Stimulated activated CD8-positive, alpha-beta memory T cell treated with anti-CD3 and anti-CD28 coated beads, Interleukin-4, amount 100 ng/mL, for 4 hours (primary cell): ENCODE results near the gene LYPD8.
"Not testable (repeated sequence)": the region's sequence is repeated elsewhere in the genome, so short reads cannot be mapped to it uniquely, and the experiment has no call there.

Experiments
- DNase-seq, 2 donors: peaks; one replicate each; pipeline ENCODE4 v3.0.0-alpha.2; 2020; ENCODE audit warnings: low read depth in 2 of 2, low spot score in 1 of 2

The LYPD8 gene, protein sequence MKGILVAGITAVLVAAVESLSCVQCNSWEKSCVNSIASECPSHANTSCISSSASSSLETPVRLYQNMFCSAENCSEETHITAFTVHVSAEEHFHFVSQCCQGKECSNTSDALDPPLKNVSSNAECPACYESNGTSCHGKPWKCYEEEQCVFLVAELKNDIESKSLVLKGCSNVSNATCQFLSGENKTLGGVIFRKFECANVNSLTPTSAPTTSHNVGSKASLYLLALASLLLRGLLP

DNA sequence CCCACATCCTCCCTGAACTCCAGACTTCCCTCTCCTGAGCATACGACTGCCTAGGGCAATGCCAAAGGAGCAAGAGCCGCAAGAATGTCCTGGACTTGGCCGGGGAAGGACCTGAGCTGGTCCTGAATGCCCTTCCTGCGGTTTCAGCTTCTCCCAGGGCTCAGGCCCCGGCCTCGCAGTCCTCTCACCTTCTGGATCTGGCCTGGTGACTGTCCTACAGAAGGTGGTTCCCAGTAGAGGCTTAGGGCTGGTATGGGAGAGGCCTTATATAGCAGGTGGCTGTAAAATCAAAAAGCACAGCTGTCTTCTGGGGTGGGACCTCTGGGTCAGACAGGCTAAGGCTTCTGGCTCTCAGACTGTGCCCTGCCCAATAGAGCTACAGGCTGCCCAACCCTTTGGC lies at the start of gene LYPD8:
Gene LYPD8 (minus strand): TSS at position 243 of the 400 bp plus-strand sequence. CDS start 4,678 bp downstream, outside the sequence.
- no peak for DNase-seq

DNA sequence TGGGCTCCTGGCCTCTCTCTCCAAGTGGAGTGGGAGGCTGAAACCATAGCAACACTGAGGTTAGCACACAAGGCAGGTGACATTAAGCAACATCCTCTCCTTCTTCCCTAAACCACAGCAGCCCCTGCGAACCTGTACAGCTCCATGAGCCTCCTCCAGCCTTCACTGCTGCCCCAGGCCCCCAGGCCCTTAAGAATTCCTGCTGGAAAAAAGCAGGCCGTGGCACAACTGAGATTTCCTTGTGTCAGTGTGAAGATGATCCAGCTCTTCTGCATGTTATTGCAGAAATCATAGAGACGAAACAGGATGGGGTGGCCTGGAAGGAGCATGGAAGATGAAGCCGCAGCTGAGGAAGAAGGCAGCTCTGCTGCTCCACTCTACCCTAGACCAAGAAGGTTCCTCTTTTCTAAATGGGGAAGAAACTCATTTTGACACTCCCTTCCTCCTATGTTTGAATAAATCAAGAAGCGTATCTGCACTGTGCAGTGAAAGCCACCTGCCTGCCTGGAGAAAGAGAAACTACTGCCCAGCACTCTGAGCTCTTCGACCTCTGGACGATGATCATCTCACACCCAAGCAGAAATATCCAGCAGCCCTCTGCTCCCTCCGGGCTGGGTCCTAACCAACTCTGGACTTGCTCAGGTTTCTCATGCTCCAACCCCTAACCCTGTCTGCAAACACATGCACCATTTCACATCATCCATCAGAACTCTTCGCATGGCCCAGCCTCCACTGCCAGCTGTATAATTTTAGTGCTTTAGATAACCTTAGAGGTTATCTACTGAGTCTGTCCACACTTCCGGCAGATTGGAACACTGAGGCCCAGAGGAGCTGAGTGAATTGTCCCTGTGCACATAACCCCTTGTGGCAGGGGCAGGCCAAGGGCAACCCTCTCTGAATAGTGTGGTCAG lies 49.5 kb upstream of the LYPD8 start:
- no peak for DNase-seq

DNA sequence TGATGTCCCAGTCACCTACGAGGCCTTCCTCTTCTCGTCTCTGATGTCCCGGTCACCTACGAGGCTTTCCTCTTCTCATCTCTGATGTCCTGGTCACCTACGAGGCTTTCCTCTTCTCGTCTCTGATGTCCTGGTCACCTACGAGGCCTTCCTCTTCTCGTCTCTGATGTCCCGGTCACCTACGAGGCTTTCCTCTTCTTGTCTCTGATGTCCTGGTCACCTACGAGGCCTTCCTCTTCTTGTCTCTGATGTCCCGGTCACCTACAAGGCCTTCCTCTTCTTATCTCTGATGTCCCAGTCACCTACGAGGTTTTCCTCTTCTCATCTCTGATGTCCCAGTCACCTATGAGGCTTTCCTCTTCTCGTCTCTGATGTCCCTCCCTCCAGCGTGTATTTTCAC lies 47.9 kb upstream of the LYPD8 start:
- not testable (repeated sequence) for DNase-seq

DNA sequence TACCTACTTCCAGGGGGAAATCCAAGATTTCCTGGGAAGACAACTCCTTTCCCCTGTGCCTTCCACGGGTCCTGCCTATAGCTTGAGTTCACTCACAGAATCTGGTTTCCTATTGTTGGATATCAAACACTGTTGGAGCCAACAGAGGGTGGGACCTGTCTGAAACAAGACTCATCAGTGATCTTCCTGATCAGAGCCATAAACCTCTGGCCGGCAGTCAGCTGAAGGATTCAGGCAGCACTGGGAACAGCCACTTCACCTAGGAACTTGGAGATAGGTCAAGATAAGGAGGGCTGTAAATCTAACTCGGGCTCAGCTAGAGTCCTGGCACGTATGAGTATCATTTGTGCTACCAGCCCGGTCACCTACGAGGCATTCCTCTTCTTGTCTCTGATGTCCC lies 46.9 kb upstream of the LYPD8 start:
- no peak for DNase-seq

DNA sequence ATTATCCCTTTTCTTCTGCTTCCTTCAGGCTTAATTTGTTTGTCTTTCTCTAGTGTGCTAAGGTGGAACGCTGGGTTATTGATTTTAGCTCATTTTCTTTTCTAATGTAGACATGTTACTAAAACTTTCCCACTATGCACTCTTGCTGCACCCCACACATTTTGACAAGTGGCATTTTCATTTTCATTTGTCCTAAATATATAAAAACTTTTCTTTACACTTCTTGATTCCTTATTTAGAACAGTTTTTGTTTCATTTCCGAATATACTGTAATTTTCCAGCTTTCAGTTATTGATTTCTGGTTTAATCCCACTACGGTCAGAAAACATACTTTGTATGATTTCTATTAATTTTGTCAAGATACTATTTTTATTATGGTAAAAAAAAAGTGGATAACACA lies 44.9 kb upstream of the LYPD8 start:
- DNase-seq, result no peak

DNA sequence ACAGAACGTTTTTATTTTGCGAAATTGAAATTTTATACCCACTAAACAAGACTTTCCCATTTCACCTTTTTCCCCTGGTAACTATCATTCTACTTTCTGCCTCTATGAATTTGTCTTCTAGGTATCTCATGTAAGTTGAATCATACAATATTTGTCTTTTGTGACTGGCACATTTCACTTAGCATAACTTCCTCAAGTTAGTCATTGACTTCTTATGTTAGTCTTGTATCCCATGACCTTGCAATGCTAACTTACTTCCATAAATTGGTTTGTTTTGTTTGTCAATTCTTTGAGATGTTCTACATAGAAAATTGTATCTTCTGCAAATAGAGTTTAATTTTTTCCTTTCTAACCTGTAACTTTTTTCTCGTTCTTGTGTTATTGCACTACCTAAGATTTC lies 43.2 kb upstream of the LYPD8 start:
- DNase-seq, result no peak

DNA sequence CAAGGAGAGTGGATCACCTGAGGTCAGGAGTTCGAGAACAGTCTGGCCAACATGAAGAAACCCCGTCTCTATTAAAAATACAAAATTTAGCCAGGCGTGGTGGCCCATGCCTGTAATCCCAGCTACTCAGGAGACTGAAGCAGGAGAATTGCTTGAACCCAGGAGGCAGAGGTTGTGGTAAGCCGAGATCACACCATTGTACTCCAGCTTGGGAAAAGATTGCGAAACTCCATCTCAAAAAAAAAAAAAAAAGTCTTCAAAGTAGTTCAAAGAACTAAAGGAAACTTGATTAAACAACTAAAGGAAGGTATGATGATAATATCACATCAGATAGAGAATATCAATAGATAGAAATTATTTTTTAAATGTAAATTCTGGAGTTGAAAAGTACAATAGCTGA lies 39.1 kb upstream of the LYPD8 start:
- DNase-seq, result not testable (repeated sequence)

DNA sequence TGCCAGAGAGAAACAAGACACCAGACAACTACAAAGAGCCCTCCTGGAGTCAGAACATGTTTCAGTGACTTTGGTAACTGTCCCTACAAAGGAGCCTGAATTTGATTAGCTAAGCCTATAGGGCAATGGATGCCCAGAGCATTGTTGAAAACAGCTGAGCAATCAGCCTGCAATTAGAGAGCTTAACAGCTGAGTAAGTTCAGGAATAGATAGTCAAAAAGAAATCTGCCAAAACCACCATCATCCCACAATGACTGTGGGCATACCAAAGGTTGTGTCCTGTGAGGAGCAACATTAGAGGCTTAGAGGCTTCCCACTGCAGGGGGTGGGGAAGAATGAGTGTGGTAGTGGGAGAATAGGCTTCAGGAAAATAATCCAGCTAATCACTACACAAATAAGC lies 38.0 kb upstream of the LYPD8 start:
- no peak for DNase-seq

DNA sequence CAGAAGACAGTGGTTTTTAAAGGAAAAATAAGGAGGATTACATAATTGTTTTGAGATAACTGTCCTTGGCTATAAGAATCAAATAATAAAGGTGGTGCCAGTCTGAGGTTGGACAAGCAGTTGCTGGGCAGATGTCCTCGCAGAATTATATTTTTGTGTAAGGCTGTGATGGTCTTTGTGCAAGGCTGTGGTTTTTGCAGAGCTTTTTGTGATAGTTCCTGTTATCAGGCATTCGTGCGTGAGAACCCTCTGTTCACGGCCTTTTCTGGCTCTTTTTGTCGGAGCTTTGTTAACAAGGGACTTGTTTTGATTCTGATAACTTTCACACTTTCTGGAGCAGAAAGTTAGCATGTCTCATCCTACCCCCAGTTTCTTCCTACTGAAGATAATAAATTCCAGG lies 36.8 kb upstream of the LYPD8 start:
- no peak for DNase-seq

DNA sequence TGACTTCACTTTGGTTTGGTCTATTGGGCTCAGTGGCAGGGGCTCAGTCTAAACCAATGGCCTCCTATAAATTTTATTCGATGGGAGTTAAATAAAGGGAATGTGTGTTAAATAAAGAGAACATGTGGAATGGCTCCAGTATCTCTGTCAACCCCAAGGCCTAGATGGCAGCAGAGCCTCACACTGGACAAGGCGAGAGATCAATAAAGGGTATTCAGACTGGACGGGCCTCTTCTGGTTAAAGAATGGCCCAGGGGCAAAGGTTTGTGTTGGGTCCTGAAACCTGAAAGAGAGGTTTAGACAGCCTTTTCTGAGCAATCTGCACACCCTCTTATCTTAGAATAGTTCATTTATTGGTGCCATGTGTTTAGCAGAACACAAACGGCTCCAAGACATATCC lies 35.5 kb upstream of the LYPD8 start:
- DNase-seq, result no peak

DNA sequence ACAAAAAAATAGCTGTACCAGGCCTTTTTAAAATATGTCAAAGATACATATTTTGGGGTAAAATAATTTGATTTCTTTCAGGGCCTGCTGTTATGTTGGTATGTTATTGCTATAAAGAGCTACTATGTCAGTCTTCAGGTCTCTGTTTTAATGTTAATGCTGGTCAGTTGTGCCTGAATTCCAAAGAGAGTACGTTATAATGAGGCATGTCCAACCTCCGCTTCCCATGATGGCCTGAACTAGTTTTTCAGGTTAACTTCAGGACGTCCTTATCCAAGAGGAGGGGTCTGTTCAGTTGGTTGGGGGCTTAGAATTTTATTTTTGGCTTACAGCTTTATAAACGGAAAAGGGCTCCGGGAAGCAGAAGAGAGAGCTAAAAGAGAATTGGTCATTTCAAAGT lies 34.9 kb upstream of the LYPD8 start:
- no peak for DNase-seq

DNA sequence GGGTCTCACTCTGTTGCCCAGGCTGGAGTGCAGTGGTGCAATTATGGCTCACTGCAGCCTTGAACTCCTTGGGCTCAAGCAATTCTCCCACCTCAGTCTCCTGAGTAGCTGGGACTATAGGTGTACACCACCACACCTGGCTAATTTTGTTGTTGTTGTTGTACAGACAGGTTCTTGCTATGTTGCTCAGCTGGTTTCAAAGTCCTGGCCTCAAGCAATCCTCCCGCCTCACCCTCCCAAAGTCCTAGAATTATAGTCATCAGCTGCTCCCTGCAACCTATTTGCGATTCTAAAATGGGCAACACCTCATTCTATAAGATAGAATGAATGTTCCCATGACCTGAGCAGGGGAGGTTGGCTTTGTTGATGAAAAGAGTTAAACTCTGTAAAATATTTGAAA lies 33.8 kb upstream of the LYPD8 start:
- not testable (repeated sequence) for DNase-seq

DNA sequence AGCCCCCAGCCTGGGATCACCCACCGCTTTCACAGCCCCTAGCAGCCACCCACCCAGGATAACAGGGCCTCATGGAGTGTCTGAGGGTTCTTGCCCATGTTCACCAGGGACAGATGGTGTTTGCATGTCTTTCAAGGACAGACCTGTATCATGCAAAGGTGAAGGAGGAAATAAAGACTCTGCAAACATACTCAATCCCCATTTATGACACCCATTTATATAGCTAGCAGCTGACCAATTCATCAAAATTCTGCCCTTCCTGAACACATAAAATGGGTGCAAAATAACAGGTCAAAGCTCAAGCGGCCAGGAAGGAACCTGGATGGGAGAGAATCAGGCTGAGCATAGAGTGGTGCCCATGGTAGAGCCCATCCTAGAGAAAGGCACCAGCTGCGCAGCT lies 32.8 kb upstream of the LYPD8 start:
- DNase-seq, result no peak

DNA sequence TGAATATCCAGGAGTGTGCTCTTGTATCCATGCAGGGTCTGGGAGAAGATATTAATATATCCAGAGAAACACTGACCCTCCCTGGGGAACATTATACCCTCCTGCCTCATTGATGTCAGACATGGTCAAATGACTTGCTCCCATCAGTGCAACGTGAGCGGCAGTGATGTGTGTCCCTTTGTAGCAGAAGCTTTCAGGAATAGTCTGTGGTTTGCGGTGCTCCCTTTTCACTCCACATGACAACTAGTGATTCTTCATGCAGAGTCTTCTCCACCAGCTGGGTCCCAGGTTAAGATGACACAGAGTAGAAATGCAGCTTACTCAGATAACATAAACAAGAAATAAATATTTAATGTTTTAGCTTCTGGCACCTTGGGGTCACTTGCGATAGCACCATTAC lies 31.9 kb upstream of the LYPD8 start:
- DNase-seq, result no peak

DNA sequence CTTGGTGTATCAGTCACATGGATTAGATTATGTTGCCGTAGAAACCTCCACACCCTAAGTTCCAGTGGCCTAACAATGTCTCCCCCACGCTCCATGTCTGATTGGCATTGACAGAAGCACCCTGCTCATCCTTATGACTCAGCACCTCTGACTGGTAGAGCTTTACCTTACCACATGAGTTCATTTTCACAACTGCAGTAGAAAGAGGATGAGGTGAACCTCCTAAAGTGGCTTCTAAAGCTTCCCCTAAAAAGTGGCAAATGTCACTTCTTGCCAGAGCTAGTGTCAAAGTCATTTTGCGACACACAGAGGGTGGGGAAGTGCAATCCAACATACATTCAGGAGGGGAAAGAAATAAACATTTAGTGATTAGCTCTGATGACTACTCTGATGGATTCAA lies 30.6 kb upstream of the LYPD8 start:
- no peak for DNase-seq

DNA sequence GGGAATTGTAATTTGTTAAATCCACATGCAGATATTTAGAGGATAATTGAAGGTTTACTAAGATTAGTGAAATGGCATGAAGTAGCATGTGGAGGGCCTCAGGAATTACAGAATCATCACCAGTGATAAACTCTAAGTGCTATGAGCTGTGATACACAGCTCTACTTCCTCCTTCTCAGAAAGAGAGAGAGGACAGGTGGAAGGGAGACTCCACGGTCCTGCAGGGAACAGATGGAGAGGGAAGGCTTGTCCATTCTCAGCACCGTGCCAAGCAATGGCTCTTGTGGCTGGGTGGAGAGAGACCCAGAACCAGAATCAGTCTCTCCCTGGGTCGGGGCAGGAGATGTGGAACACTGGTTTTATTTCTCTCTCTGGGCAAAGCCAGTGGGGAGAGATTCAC lies 27.8 kb upstream of the LYPD8 start:
- no peak for DNase-seq

DNA sequence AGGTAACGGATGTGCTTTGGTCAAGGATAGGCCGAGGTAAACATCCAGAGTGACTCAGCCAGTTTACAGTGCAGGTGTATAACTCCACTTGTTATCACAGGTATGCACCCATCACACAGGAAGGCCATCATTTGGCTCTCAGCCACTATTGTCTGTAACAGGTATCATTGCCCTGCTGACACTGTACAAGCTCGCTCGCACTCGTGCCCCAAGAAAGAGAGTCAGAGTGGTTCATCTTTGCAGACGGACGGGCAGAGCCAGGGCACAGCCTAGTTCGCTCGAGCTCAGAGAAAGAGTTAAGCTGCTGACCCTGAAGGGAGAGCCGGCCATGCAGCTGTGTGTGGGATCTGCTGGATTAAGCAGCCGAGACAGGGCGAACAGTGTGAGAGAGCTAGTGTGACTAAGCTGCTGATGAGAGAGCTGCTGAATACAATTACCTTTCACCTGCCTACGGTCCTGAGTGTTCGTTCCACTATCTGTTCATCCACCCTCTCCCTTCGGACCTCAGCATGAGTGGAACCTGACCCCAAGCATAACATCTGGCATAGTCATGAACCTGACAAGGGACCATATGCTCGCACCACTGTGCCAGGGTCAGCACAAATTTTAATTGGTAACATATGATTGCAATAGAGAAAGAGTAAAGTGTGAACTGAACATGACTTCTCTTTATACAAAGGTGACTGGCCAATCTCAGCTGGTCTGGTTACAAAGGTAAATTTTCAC lies 27.0 kb upstream of the LYPD8 start:
- no peak for DNase-seq

DNA sequence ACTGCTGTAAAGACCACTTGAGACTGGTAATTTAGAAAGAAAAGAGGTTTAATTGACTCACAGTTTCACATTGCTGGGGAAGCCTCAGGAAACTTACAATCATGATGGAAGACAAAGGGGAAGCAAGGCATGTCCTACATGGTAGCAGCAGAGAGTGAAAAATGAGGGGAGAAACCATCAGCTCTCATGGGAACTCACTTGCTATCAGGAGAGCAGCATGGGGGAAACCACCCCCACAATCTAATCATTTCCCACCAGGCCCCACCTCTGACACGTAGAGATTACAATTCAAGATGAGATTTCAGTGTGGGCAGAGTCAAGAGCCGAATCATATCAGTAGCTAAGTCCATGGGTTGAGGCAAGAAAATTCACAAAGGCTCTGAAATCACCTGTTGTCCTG lies 23.8 kb upstream of the LYPD8 start:
- no peak for DNase-seq

DNA sequence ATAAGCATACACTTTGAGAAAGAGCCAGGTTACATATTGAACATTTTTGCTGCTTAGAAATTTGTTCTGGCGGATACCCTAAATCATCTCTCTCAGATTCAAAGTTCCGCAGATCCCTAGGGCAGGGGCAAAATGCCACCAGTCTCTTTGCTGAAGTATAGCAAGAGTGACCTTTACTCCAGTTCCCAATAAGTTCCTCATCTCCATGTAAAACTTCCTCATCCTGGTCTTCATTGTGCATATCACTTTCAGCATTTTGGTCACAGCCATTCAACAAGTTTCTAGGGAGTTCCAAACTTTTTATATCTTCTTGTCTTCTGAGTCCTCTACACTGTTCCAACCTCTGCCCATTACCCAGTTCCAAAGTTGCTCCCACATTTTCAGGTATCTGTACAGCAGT lies 23.3 kb upstream of the LYPD8 start:
- DNase-seq, result no peak

DNA sequence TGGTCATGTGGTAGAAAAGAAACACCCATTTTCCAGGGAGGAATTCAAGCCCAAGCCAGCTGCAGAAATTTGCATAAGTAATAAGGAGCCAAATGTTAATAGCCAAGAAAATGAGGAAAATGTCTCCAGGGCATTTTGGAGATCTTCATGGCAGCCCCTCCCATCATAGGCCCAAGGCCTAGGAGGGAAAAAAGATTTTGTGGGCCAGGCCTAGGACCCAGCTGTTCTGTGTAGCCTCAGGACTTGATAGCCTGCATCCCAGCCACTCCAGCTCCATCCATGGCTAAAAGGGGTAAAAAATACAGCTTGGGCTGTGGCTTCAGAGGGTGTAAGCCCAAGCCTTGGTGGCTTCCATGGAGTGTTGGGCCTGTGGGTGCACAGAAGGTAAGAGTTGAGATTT lies 21.4 kb upstream of the LYPD8 start:
- no peak for DNase-seq

DNA sequence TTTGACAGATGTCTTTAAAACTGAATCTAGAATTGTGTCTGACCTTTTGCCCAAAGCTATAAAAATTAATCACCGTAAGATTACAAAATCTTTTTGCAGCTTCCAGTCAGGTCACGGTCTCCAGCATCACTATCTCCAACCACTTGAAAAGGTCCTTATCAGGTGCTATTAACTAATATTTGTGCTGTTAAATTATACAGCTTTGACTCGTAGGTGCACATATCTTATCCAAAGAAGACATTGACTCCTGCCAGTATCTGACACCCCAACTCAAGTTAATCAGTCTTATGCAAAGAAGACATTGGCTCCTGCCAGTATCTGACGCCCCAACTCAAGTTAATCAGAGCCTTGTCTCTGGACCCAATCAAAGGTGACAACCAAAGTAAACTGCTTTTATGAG lies 19.9 kb upstream of the LYPD8 start:
- no peak for DNase-seq

DNA sequence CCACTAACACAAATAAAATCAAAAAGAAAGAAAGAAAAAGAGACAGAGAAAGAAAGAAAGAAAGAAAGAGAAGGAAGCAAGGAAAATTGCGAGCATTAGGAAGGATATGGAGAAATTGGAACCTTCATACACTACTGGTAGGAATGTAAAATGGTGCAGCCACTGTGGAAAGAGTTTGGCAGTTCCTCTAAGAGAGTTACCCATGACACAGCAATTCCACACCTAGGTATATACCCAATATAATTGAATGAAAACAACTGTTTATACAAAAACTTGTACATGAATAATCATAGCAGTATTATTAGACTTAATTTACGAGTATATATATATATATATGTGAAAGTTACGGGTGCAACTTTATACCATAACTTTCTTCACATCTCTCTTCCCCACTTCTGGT lies 4.1 kb upstream of the LYPD8 start:
- no peak for DNase-seq
